K562 (cell line): ENCODE data around the gene NPHS2. TPM values are rescaled to one million over a fixed set of nuclear protein-coding genes. Genes with fewer than 3 reads are reported as not detected.

Experiments
- ATAC-seq: fragments of 200-7000 bp; cut with Tn5 transposase; 3 replicates; pipeline ENCODE4 v1.9.1; 2020; ENCODE audit warnings: moderate library complexity
- BruUV-seq: library from RNA; stranded (reverse); fragments of 400-500 nt; replicated peaks from 2 replicates; lab custom pipeline; 2021; lab: Mats Ljungman, UMichigan
- CTCF ChIA-PET: fragments of 300-600 bp; formaldehyde crosslinking; extraction: SDS; loops from one replicate; lab custom pipeline; 2021; ENCODE audit warnings: low intra/inter-chr PET ratio; lab: Yijun Ruan, JAX
- POLR2A ChIA-PET: fragments of 300-600, 350-650 bp; sonication (Branson Sonifier 250); formaldehyde crosslinking; extraction: SDS; loops from one replicate; lab custom pipeline; 2021; ENCODE audit warnings: antibody characterized with exemption, inconsistent platforms; lab: Yijun Ruan, JAX
- DNase-seq, 4 experiments: peaks; one replicate each; pipeline versions ENCODE4 v3.0.0 to v3.0.0-alpha.2; 2011 to 2018; ENCODE audit warnings: low spot score in 3 of 4, mixed read lengths in 3 of 4; ENCODE audit errors: extremely low read depth in 1 of 4
- FAIRE-seq: peaks from 2 replicates; lab custom pipeline; 2011; peaks lifted over from hg19 to GRCh38; lab: Jason Lieb, UNC
- H2AFZ ChIP-seq: 2 replicates; pipeline ENCODE4 v1.6.0; 2011; ENCODE audit warnings: low read depth, low read length, control low read depth, inconsistent platforms
- H3K27ac ChIP-seq: fragments of 200-600 bp; 3 replicates; pipeline ENCODE4 v1.8.0; 2011; ENCODE audit warnings: low read depth, mild to moderate bottlenecking, control low read depth, inconsistent platforms, low read length, moderate library complexity, mixed read lengths; ENCODE audit errors: extremely low read depth
- H3K27me3 ChIP-seq, 2 experiments: fragments of 300-600 bp in 1 of 2; 2 replicates in 1 of 2; 3 replicates in 1 of 2; pipeline versions ENCODE4 v1.6.0 to v1.8.0; 2011; ENCODE audit warnings: inconsistent platforms in 2 of 2, low read length in 2 of 2, mild to moderate bottlenecking in 1 of 2, mixed read lengths in 1 of 2, moderate library complexity in 1 of 2; ENCODE audit not compliant: control insufficient read depth in 2 of 2, insufficient read depth in 2 of 2
- H3K36me3 ChIP-seq: fragments of 300-600 bp; 3 replicates; pipeline ENCODE4 v1.8.0; 2011; ENCODE audit warnings: mild to moderate bottlenecking, low read length, inconsistent platforms; ENCODE audit not compliant: control insufficient read depth, insufficient read depth
- H3K4me1 ChIP-seq, 2 experiments: fragments of 200-600 bp in 1 of 2; replicated peaks in 1 of 2; 2 replicates in 1 of 2; 3 replicates in 1 of 2; pipeline versions ENCODE4 v1.5.1 to v1.8.0; 2011; ENCODE audit warnings: inconsistent platforms in 2 of 2, low read length in 2 of 2, mild to moderate bottlenecking in 1 of 2, mixed read lengths in 1 of 2, moderate library complexity in 1 of 2; ENCODE audit not compliant: control insufficient read depth in 2 of 2, insufficient read depth in 2 of 2
- H3K4me2 ChIP-seq: 2 replicates; pipeline ENCODE4 v1.6.1; 2011; ENCODE audit warnings: low read length, control low read depth, inconsistent platforms, mixed read lengths; ENCODE audit not compliant: insufficient read depth
- H3K4me3 ChIP-seq: fragments of 200-600 bp; sonication (generic), shearing (Covaris generic); 2 replicates; pipeline ENCODE4 v1.5.1; 2016; ENCODE audit warnings: control low read depth, inconsistent platforms
- H3K79me2 ChIP-seq: fragments of 200-600 bp; 3 replicates; pipeline ENCODE4 v1.8.0; 2011; ENCODE audit warnings: low read length, inconsistent platforms; ENCODE audit not compliant: control insufficient read depth, insufficient read depth
- H3K9ac ChIP-seq, 2 experiments: 2 replicates each; pipeline versions ENCODE4 v1.6.0 to v1.6.1; 2011; ENCODE audit warnings: low read depth in 2 of 2, low read length in 2 of 2, control low read depth in 1 of 2, inconsistent platforms in 1 of 2, mild to moderate bottlenecking in 1 of 2, mixed read lengths in 1 of 2; ENCODE audit not compliant: insufficient read depth in 1 of 2
- H3K9me1 ChIP-seq: one replicate; pipeline ENCODE4 v1.6.0; 2011; ENCODE audit warnings: inconsistent platforms, mild to moderate bottlenecking, low read length, moderate library complexity; ENCODE audit not compliant: control insufficient read depth, insufficient read depth
- H3K9me3 ChIP-seq: replicated peaks from 2 replicates; pipeline ENCODE4 v1.5.1; 2011; ENCODE audit warnings: low read depth, low read length, inconsistent platforms; ENCODE audit not compliant: control insufficient read depth, insufficient read depth
- H4K20me1 ChIP-seq: replicated peaks from 2 replicates; pipeline ENCODE4 v1.6.1; 2011; ENCODE audit warnings: low read length, inconsistent platforms, mixed read lengths; ENCODE audit not compliant: control insufficient read depth, insufficient read depth
- CREB5 ChIP-seq: fragments of 250-450 bp; sonication (Bioruptor Pico); IDR thresholded peaks from 2 replicates; pipeline ENCODE4 v1.5.0; 2020; ENCODE audit warnings: mild to moderate bottlenecking
- HNRNPUL1 ChIP-seq: fragments of 200-400 bp; formaldehyde crosslinking; IDR thresholded peaks from 2 replicates; pipeline ENCODE4 v1.6.1; 2017; ENCODE audit warnings: low read length
- MLX ChIP-seq, 2 experiments: fragments of 450-650 bp in 1 of 2; sonication (generic) in 1 of 2; formaldehyde crosslinking; conservative IDR thresholded peaks; 2 replicates each; pipeline versions ENCODE4 v1.4.0 to v1.8.1; 2020 to 2022; ENCODE audit warnings: mild to moderate bottlenecking in 1 of 2, missing genetic modification reagents in 1 of 2
- REST ChIP-seq, 2 experiments: fragments of 450-650 bp; formaldehyde crosslinking in 1 of 2; IDR thresholded peaks; 2 replicates each; pipeline versions ENCODE4 v1.4.0 to v1.6.1; 2014 to 2020; ENCODE audit warnings: mild to moderate bottlenecking in 2 of 2, borderline replicate concordance in 1 of 2, low read depth in 1 of 2
- TCF7L2 ChIP-seq: fragments of 150-350 bp; IDR thresholded peaks from 2 replicates; pipeline ENCODE4 v1.6.1; 2016; ENCODE audit warnings: low read depth, mild to moderate bottlenecking, low read length, moderate library complexity
- ZNF584 ChIP-seq: fragments of 200-800 bp; sonication (Bioruptor generic); IDR thresholded peaks from 2 replicates; pipeline ENCODE4 v1.6.1; 2016; ENCODE audit warnings: low read depth, mild to moderate bottlenecking, missing genetic modification characterization, missing compliant biosample characterization
- ZNF717 ChIP-seq: fragments of 250-450 bp; sonication (Bioruptor Pico); IDR thresholded peaks from 2 replicates; pipeline ENCODE4 v1.5.0; 2021
- ZNF780A ChIP-seq: fragments of 250-450 bp; sonication (Bioruptor Pico); IDR thresholded peaks from 2 replicates; pipeline ENCODE4 v1.5.0; 2021; ENCODE audit warnings: mild to moderate bottlenecking
- WGBS: fragments of 100-300 bp; shearing (Covaris generic); methylation state at CpG from one replicate; pipeline ENCODE4 v1.1.6; 2016; ENCODE audit warnings: low coverage, mixed read lengths; ENCODE audit not compliant: insufficient coverage; ENCODE audit errors: missing lambda C conversion rate; 5-methylcytosine and 5-hydroxymethylcytosine counted together
- in situ Hi-C: fragments of 300-500 bp; cut with MboI; formaldehyde crosslinking; loops from 4 replicates; pipeline ENCODE4 v1.15.0; 2018; ENCODE audit warnings: inconsistent platforms, mixed read lengths
- intact Hi-C: fragments of 100-400 bp; cut with micrococcal nuclease; formaldehyde crosslinking; loops from 2 replicates; pipeline ENCODE4 v1.14.2; 2022
- polyA plus RNA-seq, 8 experiments: library from polyadenylated mRNA; depleted of rRNA in 4 of 8; stranded (reverse) in 5 of 8; unstranded in 3 of 8; fragments of >200 nt; fragmentation: Nextera tagmentation in 2 of 8; fragmentation: Illumina TruSeq in 1 of 8; extraction: Ambion mirVana in 2 of 8; extraction: Trizol in 1 of 8; gene quantifications; 2 replicates each; pipeline versions ENCODE4 v1.2.1 to v1.2.3, GENCODE V29; 2011 to 2014; ENCODE audit warnings: inconsistent platforms in 1 of 8, missing spikeins in 1 of 8
- total RNA-seq, 7 experiments: library from RNA; depleted of rRNA in 6 of 7; stranded (reverse); fragments of >200 nt in 6 of 7; fragmentation: Illumina TruSeq in 2 of 7; extraction: Trizol in 2 of 7; gene quantifications; 2 replicates each; pipeline versions ENCODE4 v1.2.1 to v1.2.3, GENCODE V29; 2011 to 2021; ENCODE audit warnings: low replicate concordance in 1 of 7

The NPHS2 gene
- total and polyA plus RNA-seq, 9 of the 15 experiments (the other 6 are each of a cell fraction or from before 2014, with no cell fraction given), result not detected

GRCh38 chr1:179587336-179587735, 11.6 kb upstream of the NPHS2 start:
- peaks cover 33 to 50% of the 10 kb centered on the region in 2 experiments for H3K27me3 ChIP-seq
- 3% methylated on average over 6 of the region's 6 CpGs for WGBS
- no peaks in the 10 kb centered on the region for H3K36me3 ChIP-seq
- in situ Hi-C loops (no loop called here), intact Hi-C loops (loop anchor here (5.0 kb wide), 1 partner anchor 225 kb away; no protein-coding TSS in a partner anchor)
- H3K4me2 ChIP-seq, result no peak overlapping the region
- no peaks in the 10 kb centered on the region; the same call in 1 of the 2 replicates for H4K20me1 ChIP-seq
- H3K9me3 ChIP-seq, result no peaks in the 10 kb centered on the region
- no peak for DNase-seq
- no peak for ATAC-seq
- no peak overlapping the region for H3K4me3 ChIP-seq
- no TSS peak for BruUV-seq
- no peak for TF ChIP-seq CREB5 (CRISPR knock-in tag)
- no peak for TF ChIP-seq TCF7L2
- no peak for TF ChIP-seq MLX (CRISPR knock-in tag; conservative IDR thresholded peaks at IDR 0.05)
- no peak for TF ChIP-seq HNRNPUL1
- no peak for TF ChIP-seq REST (IDR thresholded peaks at IDR 0.05; ENCODE audit: borderline replicate concordance)
- no peak for TF ChIP-seq REST (CRISPR knock-in tag; IDR thresholded peaks at IDR 0.05; ENCODE audit: low read depth)
- no peak for TF ChIP-seq ZNF584
- TF ChIP-seq ZNF780A, result no peak
- TF ChIP-seq ZNF717, result no peak
- no peak overlapping the region for H3K27ac ChIP-seq
- no peaks in the 10 kb centered on the region for H3K79me2 ChIP-seq
- no peak overlapping the region for H3K9ac ChIP-seq
- POLR2A ChIA-PET, result no interaction called here
- no peak overlapping the region for H2AFZ ChIP-seq
- H3K4me1 ChIP-seq, result peaks cover 0 to 18% of the 10 kb centered on the region in 2 experiments; a peak in 2 of 5 replicates
- FAIRE-seq, result no peak
- CTCF ChIA-PET, result no interaction called here
- no peaks in the 10 kb centered on the region for H3K9me1 ChIP-seq
